ENCODE measurements around the gene MAPK7.

The MAPK7 gene

DNA sequence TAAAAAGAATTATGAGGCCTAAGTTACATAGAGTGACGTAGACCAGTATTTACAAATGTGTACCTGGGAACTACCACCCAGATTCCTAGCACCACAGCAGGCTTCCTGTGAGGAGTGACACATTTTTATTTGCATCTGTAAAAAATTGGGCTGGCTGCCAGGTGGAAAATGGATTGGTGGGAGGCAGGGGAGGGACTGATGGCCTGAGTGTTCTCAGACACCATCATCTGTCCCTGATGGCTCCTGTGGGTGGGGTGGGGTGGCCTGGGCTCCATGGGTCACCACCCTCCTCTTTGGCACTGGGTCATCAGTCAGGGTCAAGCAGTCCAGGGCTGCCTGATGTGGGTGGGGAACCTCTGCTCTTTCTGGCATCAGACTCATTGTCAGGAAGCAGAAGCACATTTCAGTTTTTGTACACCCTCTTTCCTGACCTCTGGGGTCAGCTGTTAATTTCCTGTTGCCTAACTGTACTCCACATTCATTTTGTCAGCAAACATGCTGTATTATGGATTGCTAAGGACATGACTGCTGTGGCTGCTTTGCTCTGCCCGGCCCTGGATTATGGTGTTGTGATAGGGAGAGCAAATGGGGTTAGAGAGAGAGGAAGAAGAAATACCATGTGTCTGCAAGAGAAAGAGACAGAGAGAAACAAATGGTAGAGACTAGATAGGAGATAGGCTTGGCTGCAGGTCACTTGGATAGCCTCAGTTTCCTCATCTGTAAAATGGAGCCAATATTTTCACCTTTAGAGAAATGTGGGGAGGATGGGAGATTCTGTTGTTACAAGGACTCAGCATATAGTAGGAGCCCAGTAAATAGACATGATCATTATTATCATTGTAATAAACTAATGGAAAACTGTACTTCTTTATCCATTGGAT lies 20.2 kb downstream of the MAPK7 start:
- no peak for DNase-seq (ENCODE audit: low read depth in 2 of 2)

DNA sequence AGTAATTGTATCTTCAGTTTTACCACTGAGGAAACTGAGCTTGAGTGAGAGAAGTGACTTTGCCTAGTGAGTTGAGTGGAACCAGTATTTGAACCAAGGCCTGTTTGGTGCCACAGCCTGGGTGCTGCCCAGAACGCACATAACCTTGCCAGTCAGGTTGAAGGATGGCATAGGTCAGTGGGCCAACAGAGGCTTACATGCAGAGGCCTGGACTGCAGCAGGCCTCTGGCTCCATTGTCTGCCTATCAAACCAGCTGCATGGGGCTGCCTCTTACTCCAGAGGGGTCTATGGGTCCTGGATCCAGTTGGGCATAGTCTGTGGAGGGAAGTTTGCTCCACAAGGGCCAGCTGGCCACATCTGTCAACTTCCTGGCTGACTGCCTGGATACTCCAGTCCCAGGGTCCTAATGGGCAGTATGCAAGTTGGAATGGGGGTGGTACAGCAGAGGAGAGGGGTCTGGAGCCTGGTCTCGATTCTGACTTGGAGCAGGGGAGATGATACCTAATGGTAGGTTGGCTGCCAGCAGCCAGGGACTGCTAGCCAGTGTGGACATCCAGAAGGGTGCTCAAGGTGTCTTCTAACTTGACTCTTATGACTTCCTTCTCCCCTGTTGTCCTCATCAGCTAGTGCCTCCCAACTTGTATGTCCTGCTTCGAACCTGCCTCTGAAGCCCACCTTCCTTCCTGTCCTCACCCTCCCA lies 21.6 kb downstream of the MAPK7 start:
- no peak for DNase-seq (ENCODE audit: low read depth in 2 of 2)

- no peak for DNase-seq (ENCODE audit: low read depth in 2 of 2)
Observed at GRCh38 chr17:19401321-19402010, 23.2 kb downstream of the MAPK7 start.

- DNase-seq (ENCODE audit: low read depth in 2 of 2): no peak
Observed at GRCh38 chr17:19402171-19402570, 23.9 kb downstream of the MAPK7 start.

DNA sequence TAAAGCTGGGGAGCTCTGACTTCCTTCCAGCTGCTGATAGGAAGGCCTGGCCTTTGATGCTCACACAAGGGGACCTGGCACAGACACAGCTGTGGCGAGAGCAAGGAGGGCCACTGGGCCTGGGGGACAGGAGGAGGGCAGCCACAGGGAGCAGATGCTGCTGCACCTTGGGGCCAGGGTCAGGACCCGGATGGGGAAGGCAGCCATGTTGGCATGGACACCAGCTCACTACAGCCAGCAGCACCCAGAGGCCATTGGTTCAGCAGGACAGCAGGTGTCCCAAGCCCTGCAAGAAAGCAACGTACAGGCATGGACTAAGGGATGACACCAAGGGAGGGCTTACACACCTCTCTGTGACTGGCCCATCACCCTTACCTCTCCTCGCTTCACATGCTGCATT lies 24.7 kb downstream of the MAPK7 start:
- DNase-seq (ENCODE audit: low read depth in 2 of 2): no peak

GRCh38 chr17:19404264-19404663 lies 26.0 kb downstream of the MAPK7 start:
- DNase-seq (ENCODE audit: low read depth in 2 of 2): no peak

GRCh38 chr17:19405114-19405513 lies 26.8 kb downstream of the MAPK7 start:
- no peak for DNase-seq (ENCODE audit: low read depth in 2 of 2)

- no peak for DNase-seq (ENCODE audit: low read depth in 2 of 2)
Observed at GRCh38 chr17:19407601-19408345, 29.5 kb downstream of the MAPK7 start.

DNA sequence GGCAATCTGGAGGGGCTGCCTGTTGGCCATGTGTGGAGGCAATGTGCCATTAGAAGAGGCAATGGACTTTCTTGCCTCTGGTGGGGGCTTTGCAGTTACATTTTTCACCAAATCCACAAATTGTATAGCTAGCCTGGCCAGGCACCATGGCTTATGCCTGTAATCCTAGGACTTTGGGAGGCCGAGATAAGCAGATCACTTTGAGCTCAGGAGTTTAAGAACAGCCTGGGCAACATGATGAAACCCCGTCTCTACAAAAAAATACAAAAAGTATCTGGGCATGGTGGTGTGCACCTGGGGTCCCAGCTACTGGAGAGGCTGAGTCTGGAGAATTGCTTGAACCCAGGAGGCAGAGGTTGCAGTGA lies 30.0 kb downstream of the MAPK7 start:
- DNase-seq (ENCODE audit: low read depth in 2 of 2): no peak

DNA sequence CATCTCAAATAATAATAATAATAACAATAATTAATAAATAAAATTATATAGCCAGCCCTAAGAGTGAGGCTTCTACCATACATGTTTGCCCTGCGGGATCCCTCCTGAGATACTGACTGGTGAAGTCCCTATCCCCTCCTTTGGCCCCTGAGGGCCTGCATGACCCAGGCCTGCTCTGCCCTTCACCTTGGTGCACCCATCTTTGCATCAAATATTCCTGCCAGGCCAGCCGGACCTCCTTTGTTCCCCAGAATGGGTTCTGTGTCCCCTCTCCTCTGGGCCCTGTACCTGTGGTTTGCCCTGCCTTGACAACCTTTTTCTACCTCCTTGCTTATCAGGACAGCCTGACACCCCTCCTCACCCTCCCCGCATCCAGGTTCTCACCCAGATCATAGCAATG lies 30.8 kb downstream of the MAPK7 start:
- DNase-seq (ENCODE audit: low read depth in 2 of 2): no peak

DNA sequence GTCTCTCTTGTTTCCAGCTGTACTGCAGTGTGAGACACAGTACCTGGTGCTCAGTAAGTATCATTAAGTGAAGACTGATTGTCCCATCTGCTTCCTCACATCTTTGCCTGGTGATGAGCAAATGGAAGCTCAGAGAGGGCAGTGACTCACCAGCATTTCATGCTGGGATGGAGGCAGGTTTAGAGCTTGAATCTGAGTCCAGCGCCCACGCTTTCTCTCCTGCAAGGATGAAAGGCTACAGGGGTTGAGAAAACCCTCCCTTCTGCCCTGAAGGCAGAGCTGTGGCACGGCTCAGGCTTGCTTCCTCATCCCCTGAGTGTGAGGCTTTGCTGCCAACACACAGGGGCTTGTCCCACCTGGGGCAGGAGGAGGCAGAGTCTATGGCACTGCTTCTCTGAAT lies 31.2 kb downstream of the MAPK7 start:
- no peak for DNase-seq (ENCODE audit: low read depth in 2 of 2)

GRCh38 chr17:19410091-19410490 lies 31.8 kb downstream of the MAPK7 start:
- no peak for DNase-seq (ENCODE audit: low read depth in 2 of 2)

DNA sequence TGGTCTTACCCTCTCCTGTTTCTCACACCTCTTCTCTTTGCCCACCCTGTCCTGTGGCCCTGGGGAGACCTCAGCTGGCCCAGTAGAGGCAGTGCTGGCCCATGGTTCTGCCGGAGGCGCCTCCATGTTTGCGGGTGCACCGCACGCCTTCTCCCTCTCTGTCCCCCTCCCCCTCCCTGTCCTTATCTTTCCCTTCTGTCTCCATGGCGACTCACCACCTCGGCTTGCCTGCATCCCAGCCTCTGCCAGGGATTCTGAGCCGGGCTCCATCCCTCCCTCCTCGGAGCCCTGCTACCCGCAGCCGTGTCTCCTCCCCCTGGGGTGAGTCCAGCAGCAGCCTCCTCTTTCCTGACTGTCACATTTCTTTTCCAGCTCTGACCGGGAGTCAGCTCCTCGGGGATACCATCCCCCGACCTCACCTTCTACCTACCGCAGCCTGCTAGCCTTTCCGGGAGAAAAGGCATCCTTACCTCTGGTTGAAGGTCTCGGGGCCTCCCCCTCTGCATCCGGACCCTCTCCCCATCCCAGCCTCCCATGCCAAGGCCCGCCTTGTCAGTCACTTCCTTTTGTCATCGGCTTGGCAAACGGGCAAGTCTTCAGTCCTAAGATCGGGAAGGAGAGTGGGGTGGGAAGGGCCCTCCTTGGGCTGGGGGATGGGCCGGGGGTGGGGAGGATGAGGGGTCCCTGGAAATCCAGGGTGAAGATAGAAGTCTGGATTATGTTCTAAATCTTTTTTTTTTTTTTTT lies 32.8 kb downstream of the MAPK7 start, which contains the start of gene RNF112:
TSS of gene RNF112 (plus strand) at position 358 of the 746 bp plus-strand sequence. CDS start at position 535, 177 bp downstream.
- DNase-seq (ENCODE audit: low read depth in 2 of 2): no peak

- DNase-seq (ENCODE audit: low read depth in 2 of 2): no peak
Observed at GRCh38 chr17:19411631-19412030, 33.3 kb downstream of the MAPK7 start.

- DNase-seq (ENCODE audit: low read depth in 2 of 2): no peak
Observed at GRCh38 chr17:19412510-19412909, 34.2 kb downstream of the MAPK7 start.

GRCh38 chr17:19412984-19413383 lies 34.7 kb downstream of the MAPK7 start:
- DNase-seq (ENCODE audit: low read depth in 2 of 2): no peak

DNA sequence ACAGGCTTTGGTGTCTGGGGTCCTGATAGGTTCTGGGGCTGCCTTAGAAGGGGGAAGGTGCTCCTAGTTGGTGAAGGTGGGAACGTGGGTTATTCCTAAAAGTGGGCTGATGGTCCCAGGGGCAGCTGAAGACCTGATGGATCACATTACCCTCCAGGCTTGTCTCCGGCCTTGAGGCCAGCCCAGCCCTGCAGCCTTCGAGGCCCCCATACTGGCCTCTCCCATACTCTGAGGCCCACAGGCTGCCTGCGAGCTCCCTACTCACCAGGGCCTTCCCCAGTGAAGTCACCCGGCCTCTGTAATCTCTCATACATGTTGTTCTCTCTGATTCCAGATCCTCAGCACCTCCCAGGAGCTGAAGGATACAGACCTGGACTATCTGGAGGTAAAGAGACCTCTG lies 35.5 kb downstream of the MAPK7 start:
- DNase-seq (ENCODE audit: low read depth in 2 of 2): no peak

DNA sequence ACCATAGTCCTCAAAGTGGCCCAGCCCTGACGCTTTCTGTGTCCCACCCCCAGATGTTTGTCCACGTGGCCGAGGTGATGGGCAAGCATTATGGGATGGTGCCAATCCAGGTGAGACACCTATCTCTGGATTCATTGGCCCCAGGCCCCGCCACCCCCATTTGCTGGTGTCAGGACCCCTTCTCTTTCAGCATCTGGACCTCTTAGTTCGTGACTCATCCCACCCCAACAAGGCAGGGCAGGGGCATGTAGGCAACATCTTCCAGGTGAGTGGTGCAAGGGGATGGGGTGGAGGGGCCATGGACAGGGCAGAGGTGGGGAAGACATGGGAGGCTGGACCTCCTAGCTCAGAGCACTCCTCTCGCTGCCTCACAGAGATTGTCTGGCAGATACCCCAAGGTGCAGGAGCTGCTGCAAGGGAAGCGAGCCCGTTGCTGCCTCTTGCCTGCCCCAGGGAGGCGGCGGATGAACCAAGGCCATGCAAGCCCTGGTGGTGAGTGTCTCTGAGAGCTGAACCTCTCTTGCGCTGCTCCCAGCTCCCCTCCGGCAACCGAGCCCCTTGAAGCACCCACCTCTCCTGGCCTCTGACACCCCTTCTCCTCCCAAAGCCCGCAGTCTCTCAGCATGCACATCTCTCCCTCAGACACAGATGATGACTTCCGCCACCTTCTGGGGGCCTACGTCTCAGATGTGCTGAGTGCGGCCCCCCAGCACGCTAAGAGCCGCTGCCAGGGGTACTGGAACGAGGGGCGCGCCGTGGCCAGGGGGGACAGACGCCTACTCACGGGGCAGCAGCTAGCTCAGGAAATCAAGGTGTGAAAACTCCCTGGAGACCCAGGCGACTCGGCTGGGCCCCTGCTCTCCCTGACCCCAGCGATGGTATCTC lies 36.3 kb downstream of the MAPK7 start:
- no peak for DNase-seq (ENCODE audit: low read depth in 2 of 2)

DNA sequence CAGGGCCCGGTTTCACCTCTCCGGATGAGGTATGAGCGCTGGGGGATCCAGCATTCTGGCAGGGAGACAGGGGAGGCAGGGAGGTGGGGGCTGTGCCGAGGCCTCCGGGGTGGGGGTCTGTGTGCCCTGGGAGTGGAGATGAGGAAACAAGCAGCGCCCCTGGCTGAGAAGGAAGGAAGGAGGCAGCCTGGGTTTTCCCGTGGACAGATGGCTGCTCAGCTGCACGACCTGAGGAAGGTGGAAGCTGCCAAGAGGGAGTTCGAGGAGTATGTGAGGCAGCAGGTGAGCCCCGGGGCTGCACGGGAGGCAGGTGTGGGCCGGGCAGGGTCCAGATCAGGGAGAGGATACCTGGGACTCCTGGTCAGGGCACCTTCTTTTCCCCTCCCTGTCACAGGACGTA lies 37.0 kb downstream of the MAPK7 start:
- no peak for DNase-seq (ENCODE audit: low read depth in 2 of 2)
